WTC11 (cell line): ENCODE measurements around the gene DDX25. TPM values are rescaled to one million over a fixed set of nuclear protein-coding genes. Genes with fewer than 3 reads are reported as not detected.

Source experiments
- ATAC-seq: fragments of 200-7000 bp; cut with Tn5 transposase; 2 replicates; pipeline ENCODE4 v1.10.0; 2021; ENCODE audit warnings: mild to moderate bottlenecking, moderate library complexity
- CTCF ChIA-PET: fragments of 300-600 bp; sonication (Branson Sonifier 250); formaldehyde crosslinking; loops from one replicate; lab custom pipeline; 2021; ENCODE audit warnings: antibody characterized with exemption; lab: Charles Lee
- POLR2A ChIA-PET: fragments of 350-600 bp; sonication (Branson Sonifier 250); formaldehyde crosslinking; loops from one replicate; lab custom pipeline; 2021; ENCODE audit warnings: antibody characterized with exemption; lab: Charles Lee
- DNase-seq: peaks from one replicate; pipeline ENCODE4 v3.0.0; 2021; ENCODE audit warnings: low spot score
- H3K27ac Mint-ChIP-seq: 2 replicates; pipeline ENCODE4 v1.8.0; 2021; ENCODE audit warnings: mixed read lengths
- H3K27me3 Mint-ChIP-seq: 2 replicates; pipeline ENCODE4 v1.8.0; 2021; ENCODE audit warnings: low read depth, mild to moderate bottlenecking, moderate library complexity, mixed read lengths
- H3K36me3 Mint-ChIP-seq: 2 replicates; pipeline ENCODE4 v1.8.0; 2021; ENCODE audit warnings: mixed read lengths
- H3K4me1 Mint-ChIP-seq: 2 replicates; pipeline ENCODE4 v1.8.0; 2022; ENCODE audit warnings: mixed read lengths
- H3K4me3 Mint-ChIP-seq: 2 replicates; pipeline ENCODE4 v1.8.0; 2021; ENCODE audit warnings: mild to moderate bottlenecking, moderate library complexity, mixed read lengths
- H3K9me3 Mint-ChIP-seq: 2 replicates; pipeline ENCODE4 v1.8.0; 2021; ENCODE audit warnings: mixed read lengths
- ATF2 ChIP-seq: sonication (generic); formaldehyde crosslinking; IDR thresholded peaks from 2 replicates; pipeline ENCODE4 v1.8.1; 2022; ENCODE audit warnings: low read depth, missing genetic modification reagents, borderline replicate concordance
- FOXP4 ChIP-seq: sonication (generic); formaldehyde crosslinking; IDR thresholded peaks from 2 replicates; pipeline ENCODE4 v1.8.0; 2022; ENCODE audit warnings: mild to moderate bottlenecking, missing genetic modification reagents
- GRHL2 ChIP-seq: fragments of 250-450 bp; sonication (Bioruptor Pico); IDR thresholded peaks from 2 replicates; pipeline ENCODE4 v1.8.0; 2022; ENCODE audit warnings: mild to moderate bottlenecking, moderate library complexity; ENCODE audit not compliant: insufficient replicate concordance, severe bottlenecking
- IRF1 ChIP-seq: sonication (generic); formaldehyde crosslinking; IDR thresholded peaks from 2 replicates; pipeline ENCODE4 v1.8.0; 2023; ENCODE audit warnings: missing genetic modification reagents
- JAZF1 ChIP-seq: fragments of 250-450 bp; sonication (Bioruptor Pico); IDR thresholded peaks from 2 replicates; pipeline ENCODE4 v1.9.0; 2021; ENCODE audit warnings: moderate library complexity, mild to moderate bottlenecking, inconsistent platforms
- NR1H2 ChIP-seq: sonication (generic); formaldehyde crosslinking; IDR thresholded peaks from 2 replicates; pipeline ENCODE4 v1.9.0; 2021; ENCODE audit warnings: mild to moderate bottlenecking, moderate library complexity, missing genetic modification reagents
- RORB ChIP-seq: fragments of 250-450 bp; sonication (Bioruptor Pico); IDR thresholded peaks from 2 replicates; pipeline ENCODE4 v1.9.0; 2021; ENCODE audit warnings: mild to moderate bottlenecking
- SMAD4 ChIP-seq: sonication (generic); formaldehyde crosslinking; IDR thresholded peaks from 2 replicates; pipeline ENCODE4 v1.8.0; 2022; ENCODE audit warnings: mild to moderate bottlenecking, missing genetic modification reagents
- TCF7 ChIP-seq: sonication (generic); formaldehyde crosslinking; IDR thresholded peaks from 2 replicates; pipeline ENCODE4 v1.8.0; 2022; ENCODE audit warnings: mild to moderate bottlenecking, low read depth, missing genetic modification reagents, moderate library complexity
- TEAD1 ChIP-seq: sonication (generic); formaldehyde crosslinking; IDR thresholded peaks from 2 replicates; pipeline ENCODE4 v1.8.0; 2022; ENCODE audit warnings: mild to moderate bottlenecking, missing genetic modification reagents
- ZNF219 ChIP-seq: sonication (generic); formaldehyde crosslinking; IDR thresholded peaks from 2 replicates; pipeline ENCODE4 v1.8.0; 2023; ENCODE audit warnings: missing genetic modification reagents, mild to moderate bottlenecking, borderline replicate concordance
- ZNF232 ChIP-seq: sonication (generic); formaldehyde crosslinking; IDR thresholded peaks from 2 replicates; pipeline ENCODE4 v1.8.0; 2022; ENCODE audit warnings: mild to moderate bottlenecking, missing genetic modification reagents
- ZNF281 ChIP-seq: sonication (generic); formaldehyde crosslinking; IDR thresholded peaks from 2 replicates; pipeline ENCODE4 v1.8.0; 2023; ENCODE audit warnings: mild to moderate bottlenecking, missing genetic modification reagents
- ZSCAN18 ChIP-seq: fragments of 250-450 bp; sonication (Bioruptor Pico); IDR thresholded peaks from 2 replicates; pipeline ENCODE4 v2.1.2; 2022; ENCODE audit warnings: mild to moderate bottlenecking, moderate library complexity
- total RNA-seq: library from RNA; stranded (reverse); gene quantifications from 3 replicates; pipeline ENCODE4 v1.2.3, GENCODE V29; 2021
- TF ChIP-seq, protein P1 (sequence below): fragments of 250-450 bp; sonication (Bioruptor Pico); IDR thresholded peaks from 2 replicates; pipeline ENCODE4 v1.8.0; 2021; ENCODE audit warnings: mild to moderate bottlenecking
- TF ChIP-seq, protein P2 (sequence below): fragments of 200-600 bp; IDR thresholded peaks from 2 replicates; pipeline ENCODE4 v1.8.0; 2022; ENCODE audit warnings: antibody characterized with exemption

Gene DDX25
- total RNA-seq, 1 experiment from 2014 or later: 17.5 TPM

DNA sequence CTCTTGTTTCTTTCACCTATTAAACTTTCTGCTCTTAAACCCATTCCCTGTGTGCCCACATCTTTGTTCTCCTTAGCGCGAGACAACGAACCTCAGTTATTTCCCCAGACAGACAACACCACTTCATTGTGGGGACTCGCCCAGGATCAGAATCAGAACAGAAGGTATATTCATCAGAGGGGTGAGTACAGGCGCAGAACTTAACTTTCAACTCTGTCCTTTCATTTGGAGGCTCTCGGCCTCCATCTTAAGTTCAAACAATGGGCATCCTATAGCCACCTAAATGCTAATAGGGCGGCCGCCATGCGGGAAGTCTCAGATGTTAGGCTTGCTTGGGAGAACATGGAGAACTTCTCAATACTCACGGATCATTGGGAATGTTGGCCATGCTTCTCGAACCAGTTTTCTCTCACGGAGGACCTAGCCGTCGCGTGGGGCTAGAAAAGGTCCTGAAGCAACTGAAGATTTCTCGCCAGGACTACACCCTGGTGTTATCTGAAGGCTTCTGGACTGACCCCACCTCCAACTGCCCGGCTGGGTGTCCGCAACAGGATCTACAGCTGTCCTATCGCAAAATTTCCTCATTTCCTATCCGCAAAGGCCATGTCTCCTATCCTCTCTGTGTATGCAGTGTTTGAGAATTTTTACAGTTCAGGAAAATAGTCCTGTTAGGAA lies 30.3 kb upstream of the DDX25 start:
- ATAC-seq (peak; percentile 49), DNase-seq (no peak)
- Mint-ChIP-seq H3K9me3 (peaks cover 13% of the 10 kb centered on the region), H3K27ac (no peak overlapping the region), H3K27me3 (peaks cover 8% of the 10 kb centered on the region), H3K4me1 (peaks cover 7% of the 10 kb centered on the region), H3K36me3 (peaks cover 10% of the 10 kb centered on the region), H3K4me3 (peak overlapping the region; percentile 44)
- no peak for TF ChIP-seq ATF2 (CRISPR knock-in tag)
- TF ChIP-seq GRHL2 (CRISPR knock-in tag): no peak
- TF ChIP-seq, protein P1, sequence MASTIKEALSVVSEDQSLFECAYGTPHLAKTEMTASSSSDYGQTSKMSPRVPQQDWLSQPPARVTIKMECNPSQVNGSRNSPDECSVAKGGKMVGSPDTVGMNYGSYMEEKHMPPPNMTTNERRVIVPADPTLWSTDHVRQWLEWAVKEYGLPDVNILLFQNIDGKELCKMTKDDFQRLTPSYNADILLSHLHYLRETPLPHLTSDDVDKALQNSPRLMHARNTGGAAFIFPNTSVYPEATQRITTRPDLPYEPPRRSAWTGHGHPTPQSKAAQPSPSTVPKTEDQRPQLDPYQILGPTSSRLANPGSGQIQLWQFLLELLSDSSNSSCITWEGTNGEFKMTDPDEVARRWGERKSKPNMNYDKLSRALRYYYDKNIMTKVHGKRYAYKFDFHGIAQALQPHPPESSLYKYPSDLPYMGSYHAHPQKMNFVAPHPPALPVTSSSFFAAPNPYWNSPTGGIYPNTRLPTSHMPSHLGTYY (CRISPR knock-in tag): no peak
- no peak for TF ChIP-seq NR1H2 (CRISPR knock-in tag)
- TF ChIP-seq JAZF1: no peak
- no peak for TF ChIP-seq RORB (CRISPR knock-in tag)
- TF ChIP-seq SMAD4 (CRISPR knock-in tag): no peak
- TF ChIP-seq ZNF281 (CRISPR knock-in tag): no peak
- TF ChIP-seq ZNF232 (CRISPR knock-in tag): no peak
- ChIA-PET CTCF (no interaction called here), POLR2A (no interaction called here)

- Mint-ChIP-seq H3K4me3 (peak overlapping the region; percentile 44), H3K36me3 (peaks cover 10% of the 10 kb centered on the region), H3K9me3 (peaks cover 13% of the 10 kb centered on the region), H3K27ac (no peak overlapping the region), H3K4me1 (peaks cover 7% of the 10 kb centered on the region), H3K27me3 (peaks cover 10% of the 10 kb centered on the region)
- TF ChIP-seq NR1H2 (CRISPR knock-in tag) (no peak), ZNF219 (CRISPR knock-in tag) (no peak), IRF1 (CRISPR knock-in tag) (no peak), FOXP4 (CRISPR knock-in tag) (no peak), TCF7 (no peak), ZSCAN18 (no peak), TEAD1 (CRISPR knock-in tag) (no peak)
- TF ChIP-seq, protein P2, sequence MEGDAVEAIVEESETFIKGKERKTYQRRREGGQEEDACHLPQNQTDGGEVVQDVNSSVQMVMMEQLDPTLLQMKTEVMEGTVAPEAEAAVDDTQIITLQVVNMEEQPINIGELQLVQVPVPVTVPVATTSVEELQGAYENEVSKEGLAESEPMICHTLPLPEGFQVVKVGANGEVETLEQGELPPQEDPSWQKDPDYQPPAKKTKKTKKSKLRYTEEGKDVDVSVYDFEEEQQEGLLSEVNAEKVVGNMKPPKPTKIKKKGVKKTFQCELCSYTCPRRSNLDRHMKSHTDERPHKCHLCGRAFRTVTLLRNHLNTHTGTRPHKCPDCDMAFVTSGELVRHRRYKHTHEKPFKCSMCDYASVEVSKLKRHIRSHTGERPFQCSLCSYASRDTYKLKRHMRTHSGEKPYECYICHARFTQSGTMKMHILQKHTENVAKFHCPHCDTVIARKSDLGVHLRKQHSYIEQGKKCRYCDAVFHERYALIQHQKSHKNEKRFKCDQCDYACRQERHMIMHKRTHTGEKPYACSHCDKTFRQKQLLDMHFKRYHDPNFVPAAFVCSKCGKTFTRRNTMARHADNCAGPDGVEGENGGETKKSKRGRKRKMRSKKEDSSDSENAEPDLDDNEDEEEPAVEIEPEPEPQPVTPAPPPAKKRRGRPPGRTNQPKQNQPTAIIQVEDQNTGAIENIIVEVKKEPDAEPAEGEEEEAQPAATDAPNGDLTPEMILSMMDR: peak; percentile 56; the same call in 1 of the 2 replicates
- POLR2A ChIA-PET: no interaction called here
- CTCF ChIA-PET: no interaction called here
- peak; percentile 70 for DNase-seq
- ATAC-seq: peak; percentile 94
Measured at GRCh38 chr11:125874556-125875124, 29.7 kb upstream of the DDX25 start.
